Lower lobe of right lung (tissue), 2 donors: ENCODE data around the gene FNTB. TPM values are rescaled to one million over a fixed set of nuclear protein-coding genes. Genes with fewer than 3 reads are reported as not detected.

Source experiments
- ATAC-seq, 2 donors: fragments of 200-7000 bp; cut with Tn5 transposase; one replicate each; pipeline ENCODE4 v1.9.1; 2020 to 2022; ENCODE audit warnings: mild to moderate bottlenecking in 2 of 2, moderate library complexity in 2 of 2
- DNase-seq: peaks from one replicate; pipeline ENCODE4 v3.0.0-alpha.2; 2020
- H3K27ac ChIP-seq: fragments of 200-600 bp; one replicate; pipeline ENCODE4 v1.8.0; 2022
- H3K27me3 ChIP-seq: fragments of 200-600 bp; one replicate; pipeline ENCODE4 v1.8.0; 2022; ENCODE audit warnings: low read depth
- H3K36me3 ChIP-seq: fragments of 200-600 bp; one replicate; pipeline ENCODE4 v1.8.0; 2022; ENCODE audit warnings: mild to moderate bottlenecking
- H3K4me1 ChIP-seq: fragments of 200-600 bp; one replicate; pipeline ENCODE4 v1.8.0; 2022
- H3K4me3 ChIP-seq: fragments of 200-600 bp; one replicate; pipeline ENCODE4 v1.8.0; 2022; ENCODE audit warnings: mild to moderate bottlenecking
- H3K9me3 ChIP-seq: fragments of 200-600 bp; one replicate; pipeline ENCODE4 v1.8.0; 2022
- CTCF ChIP-seq: fragments of 200-600 bp; IDR thresholded peaks from one replicate; pipeline ENCODE4 v1.8.0; 2022; ENCODE audit warnings: antibody characterized with exemption, mild to moderate bottlenecking
- intact Hi-C: fragments of 100-400 bp; cut with DNase I; formaldehyde crosslinking; loops from one replicate; pipeline ENCODE4 v1.11.0; 2022
- total RNA-seq: library from RNA; stranded (reverse); fragmentation: NEBNext Ultra II Directional; extraction: Animal tissue kit (Norgen Biotek cat#: 25700); gene quantifications from one replicate; pipeline ENCODE4 v1.2.1, GENCODE V29; 2021
- donor health status: DM: no; HTN: yes; CAD: no; lungs with severe emphysema.

FNTB gene
- total RNA-seq, 1 donor from 2014 or later, result 14.0 TPM

DNA sequence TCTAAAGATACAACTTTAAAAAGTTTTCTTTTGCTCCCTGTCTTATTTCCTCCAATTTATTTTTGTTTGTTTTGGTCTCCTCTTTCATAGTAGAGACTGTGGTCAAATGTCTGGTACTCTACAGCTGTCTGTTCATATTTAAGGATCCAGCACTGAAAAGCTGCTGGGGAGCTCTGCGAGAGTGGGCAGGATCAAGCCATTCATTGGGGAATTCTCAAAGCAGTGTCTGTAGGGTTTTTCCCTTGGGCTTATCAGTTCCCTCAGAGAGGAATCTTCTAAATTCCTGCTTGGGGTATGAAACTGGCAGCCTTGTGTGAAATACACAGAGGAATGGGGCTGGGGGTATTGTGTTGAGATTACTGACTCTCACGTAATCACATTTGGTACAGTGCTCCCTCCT lies 52.3 kb downstream of the FNTB start:
- intact Hi-C loops, result no loop called here
- no peak overlapping the region for H3K27ac ChIP-seq
- no peak for ATAC-seq
- H3K9me3 ChIP-seq, result no peaks in the 10 kb centered on the region
- H3K27me3 ChIP-seq, result no peaks in the 10 kb centered on the region
- peaks cover 9% of the 10 kb centered on the region for H3K4me1 ChIP-seq
- no peak overlapping the region for H3K4me3 ChIP-seq
- no peak for TF ChIP-seq CTCF
- DNase-seq, result no peak
- peaks cover 14% of the 10 kb centered on the region for H3K36me3 ChIP-seq

DNA sequence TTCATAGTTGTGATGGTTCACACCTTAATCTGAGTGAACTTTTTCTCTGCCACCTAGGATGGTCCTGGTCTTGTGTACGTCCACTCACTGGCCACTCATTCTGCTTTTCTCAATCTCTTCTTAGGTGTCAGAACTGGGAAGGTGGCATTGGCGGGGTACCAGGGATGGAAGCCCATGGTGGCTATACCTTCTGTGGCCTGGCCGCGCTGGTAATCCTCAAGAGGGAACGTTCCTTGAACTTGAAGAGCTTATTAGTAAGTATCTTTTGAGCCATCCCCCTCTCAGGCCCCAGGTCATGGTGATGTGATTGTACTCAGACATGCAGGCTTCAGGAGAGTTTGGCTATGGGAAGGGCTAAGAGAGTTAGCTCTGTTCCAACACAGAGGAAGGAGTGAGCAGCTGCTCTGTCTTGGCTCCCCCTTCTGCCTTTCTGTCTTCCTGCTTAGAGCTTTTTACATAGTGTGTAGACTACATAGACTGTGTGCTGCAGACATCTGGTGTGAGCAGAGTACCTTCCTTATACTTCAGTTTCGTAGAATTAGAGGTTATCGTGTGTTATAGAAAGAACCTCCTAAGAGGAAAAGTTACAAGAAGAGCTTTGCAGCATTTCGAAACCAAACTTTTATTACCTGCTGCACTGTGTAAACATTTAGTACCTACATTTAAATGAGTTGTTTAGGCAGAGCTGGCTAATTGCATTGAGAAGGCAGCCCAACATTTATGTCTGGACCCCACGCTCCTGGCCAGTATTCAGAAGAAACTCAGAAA lies 54.2 kb downstream of the FNTB start:
- DNase-seq (no peak), ATAC-seq (no peak)
- H3K27ac ChIP-seq, result no peak overlapping the region
- no peaks in the 10 kb centered on the region for H3K9me3 ChIP-seq
- no peak for TF ChIP-seq CTCF
- H3K27me3 ChIP-seq, result no peaks in the 10 kb centered on the region
- intact Hi-C loops, result no loop called here
- peaks cover 22% of the 10 kb centered on the region for H3K36me3 ChIP-seq
- H3K4me1 ChIP-seq, result peaks cover 6% of the 10 kb centered on the region
- H3K4me3 ChIP-seq, result no peak overlapping the region

- Histone ChIP-seq H3K27me3 (no peaks in the 10 kb centered on the region), H3K9me3 (no peaks in the 10 kb centered on the region), H3K27ac (no peak overlapping the region), H3K4me3 (no peak overlapping the region), H3K36me3 (peaks cover 22% of the 10 kb centered on the region), H3K4me1 (peaks cover 6% of the 10 kb centered on the region)
- DNase-seq, result no peak
- TF ChIP-seq CTCF, result no peak
- intact Hi-C loops, result no loop called here
- no peak for ATAC-seq
Measured at GRCh38 chr14:65041434-65041915, 54.8 kb downstream of the FNTB start.

- Histone ChIP-seq H3K4me1 (peaks cover 7% of the 10 kb centered on the region), H3K9me3 (no peaks in the 10 kb centered on the region), H3K36me3 (peaks cover 22% of the 10 kb centered on the region), H3K4me3 (no peak overlapping the region), H3K27ac (no peak overlapping the region), H3K27me3 (no peaks in the 10 kb centered on the region)
- peak in 1 of 2 donors; percentile 8 for ATAC-seq
- DNase-seq, result no peak
- intact Hi-C loops, result no loop called here
- TF ChIP-seq CTCF, result no peak
Measured at GRCh38 chr14:65042296-65042695, 55.6 kb downstream of the FNTB start.

GRCh38 chr14:65042731-65043372 lies 56.2 kb downstream of the FNTB start:
- Histone ChIP-seq H3K27me3 (no peaks in the 10 kb centered on the region), H3K27ac (no peak overlapping the region), H3K9me3 (no peaks in the 10 kb centered on the region), H3K36me3 (peaks cover 22% of the 10 kb centered on the region), H3K4me3 (no peak overlapping the region), H3K4me1 (peaks cover 12% of the 10 kb centered on the region)
- DNase-seq (peak; percentile 64), ATAC-seq (peak; percentile 52 to 56)
- intact Hi-C loops, result no loop called here
- TF ChIP-seq CTCF, result no peak
